Lower lobe of right lung (tissue), 2 donors: ENCODE data around the gene LYSMD1. TPM values are rescaled to one million over a fixed set of nuclear protein-coding genes. Genes with fewer than 3 reads are reported as not detected.

ENCODE experiments used
- ATAC-seq, 2 donors: fragments of 200-7000 bp; cut with Tn5 transposase; one replicate each; pipeline ENCODE4 v1.9.1; 2020 to 2022; ENCODE audit warnings: mild to moderate bottlenecking in 2 of 2, moderate library complexity in 2 of 2
- DNase-seq: peaks from one replicate; pipeline ENCODE4 v3.0.0-alpha.2; 2020
- H3K27ac ChIP-seq: fragments of 200-600 bp; one replicate; pipeline ENCODE4 v1.8.0; 2022
- H3K27me3 ChIP-seq: fragments of 200-600 bp; one replicate; pipeline ENCODE4 v1.8.0; 2022; ENCODE audit warnings: low read depth
- H3K36me3 ChIP-seq: fragments of 200-600 bp; one replicate; pipeline ENCODE4 v1.8.0; 2022; ENCODE audit warnings: mild to moderate bottlenecking
- H3K4me1 ChIP-seq: fragments of 200-600 bp; one replicate; pipeline ENCODE4 v1.8.0; 2022
- H3K4me3 ChIP-seq: fragments of 200-600 bp; one replicate; pipeline ENCODE4 v1.8.0; 2022; ENCODE audit warnings: mild to moderate bottlenecking
- H3K9me3 ChIP-seq: fragments of 200-600 bp; one replicate; pipeline ENCODE4 v1.8.0; 2022
- CTCF ChIP-seq: fragments of 200-600 bp; IDR thresholded peaks from one replicate; pipeline ENCODE4 v1.8.0; 2022; ENCODE audit warnings: antibody characterized with exemption, mild to moderate bottlenecking
- intact Hi-C: fragments of 100-400 bp; cut with DNase I; formaldehyde crosslinking; loops from one replicate; pipeline ENCODE4 v1.11.0; 2022
- total RNA-seq: library from RNA; stranded (reverse); fragmentation: NEBNext Ultra II Directional; extraction: Animal tissue kit (Norgen Biotek cat#: 25700); gene quantifications from one replicate; pipeline ENCODE4 v1.2.1, GENCODE V29; 2021
- donor health status: DM: no; HTN: yes; CAD: no; lungs with severe emphysema.

LYSMD1 gene
- total RNA-seq, 1 donor from 2014 or later: 6.5 TPM

- no peaks in the 10 kb centered on the region for H3K9me3 ChIP-seq
- no peak for TF ChIP-seq CTCF
- intact Hi-C loops: no loop called here
- H3K36me3 ChIP-seq: no peaks in the 10 kb centered on the region
- H3K27me3 ChIP-seq: no peaks in the 10 kb centered on the region
- peak overlapping the region; percentile 88 for H3K4me3 ChIP-seq
- DNase-seq (no peak), ATAC-seq (no peak)
- peak overlapping the region; percentile 57 for H3K27ac ChIP-seq
- H3K4me1 ChIP-seq: peaks cover 26% of the 10 kb centered on the region
Measured at GRCh38 chr1:151147132-151147503, 18.6 kb downstream of the LYSMD1 start.

GRCh38 chr1:151146412-151147131 lies 19.1 kb downstream of the LYSMD1 start, which contains the start of gene SEMA6C:
Gene SEMA6C (minus strand): TSS chr1:151146631. CDS start chr1:151142621, 4,010 bp downstream.
- Histone ChIP-seq H3K36me3 (no peaks in the 10 kb centered on the region), H3K9me3 (no peaks in the 10 kb centered on the region), H3K27ac (peak within 1 kb of the TSS; percentile 57), H3K4me3 (peak within 1 kb of the TSS; percentile 88), H3K27me3 (no peaks in the 10 kb centered on the region), H3K4me1 (peaks cover 26% of the 10 kb centered on the region)
- ATAC-seq (peak; percentile 98 to 99), DNase-seq (peak; percentile 95)
- TF ChIP-seq CTCF: no peak
- intact Hi-C loops: no loop called here

- intact Hi-C loops: no loop called here
- Histone ChIP-seq H3K4me1 (peaks cover 26% of the 10 kb centered on the region), H3K4me3 (peak overlapping the region; percentile 88), H3K27ac (peak overlapping the region; percentile 57), H3K36me3 (no peaks in the 10 kb centered on the region), H3K9me3 (no peaks in the 10 kb centered on the region), H3K27me3 (no peaks in the 10 kb centered on the region)
- DNase-seq (no peak), ATAC-seq (peak; percentile 19 to 26)
- TF ChIP-seq CTCF: no peak
Measured at GRCh38 chr1:151146072-151146411, 19.7 kb downstream of the LYSMD1 start.

- ATAC-seq: peak; percentile 18 to 47
- Histone ChIP-seq H3K4me1 (peaks cover 26% of the 10 kb centered on the region), H3K36me3 (no peaks in the 10 kb centered on the region), H3K4me3 (peak overlapping the region; percentile 88), H3K27me3 (no peaks in the 10 kb centered on the region), H3K27ac (peak overlapping the region; percentile 5), H3K9me3 (no peaks in the 10 kb centered on the region)
- intact Hi-C loops: no loop called here
- DNase-seq: no peak
- TF ChIP-seq CTCF: no peak
Measured at GRCh38 chr1:151145304-151146071, 20.2 kb downstream of the LYSMD1 start.

GRCh38 chr1:151144474-151145303 lies 21.0 kb downstream of the LYSMD1 start:
- Histone ChIP-seq H3K9me3 (no peaks in the 10 kb centered on the region), H3K4me3 (peak overlapping the region; percentile 88), H3K27ac (peak overlapping the region; percentile 5), H3K27me3 (no peaks in the 10 kb centered on the region), H3K4me1 (peaks cover 26% of the 10 kb centered on the region), H3K36me3 (peaks cover 3% of the 10 kb centered on the region)
- no peak for TF ChIP-seq CTCF
- DNase-seq (no peak), ATAC-seq (peak; percentile 57 to 62)
- intact Hi-C loops: no loop called here
